ENCODE data around the gene GPRIN1. TPM values are rescaled to one million over a fixed set of nuclear protein-coding genes. Genes with fewer than 3 reads are reported as not detected.

The GPRIN1 gene
- total RNA-seq, 6 experiments from 2014 or later, result 0.05 to 0.99 (median 0.30) TPM

DNA sequence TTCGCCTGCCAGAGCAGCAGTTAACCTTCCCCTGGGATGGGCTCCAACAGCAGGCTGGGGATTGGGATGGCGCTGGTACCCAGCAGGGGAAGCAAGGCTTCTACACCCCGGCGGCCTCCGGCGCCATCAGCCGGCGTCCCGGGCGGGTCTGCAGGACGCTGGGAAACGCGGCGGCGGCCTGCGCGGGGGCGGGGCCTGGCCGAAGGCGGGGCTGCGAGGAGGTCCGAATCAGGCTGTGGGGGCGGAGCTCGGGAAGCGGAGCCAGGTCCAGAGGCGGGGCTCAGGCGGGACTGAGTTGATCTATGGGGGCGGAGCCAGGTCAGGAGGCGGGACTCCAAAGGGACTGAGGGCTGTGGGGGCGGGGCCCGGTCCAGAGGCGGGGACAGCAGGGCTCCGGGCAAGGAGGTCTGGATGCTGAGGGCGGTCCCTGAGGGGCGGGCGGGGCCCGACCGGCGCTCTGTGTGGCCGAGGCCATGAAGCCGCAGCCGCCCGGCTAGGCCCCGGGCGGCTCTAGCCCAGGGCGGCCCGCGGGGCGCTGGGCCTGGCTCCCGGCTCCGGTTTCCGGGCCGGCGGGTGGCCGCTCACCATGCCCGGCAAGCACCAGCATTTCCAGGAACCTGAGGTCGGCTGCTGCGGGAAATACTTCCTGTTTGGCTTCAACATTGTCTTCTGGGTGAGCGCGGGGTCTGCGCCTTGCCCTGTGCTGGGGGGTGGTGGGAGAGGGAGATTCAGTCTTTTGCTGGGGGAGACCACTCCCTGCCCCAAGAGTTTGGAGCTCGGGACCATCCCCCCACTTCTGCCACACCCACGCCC is 37.3 kb upstream of the GPRIN1 start, which contains the start of gene TSPAN17:
TSS of gene TSPAN17 (plus strand) at position 455 of the 813 bp plus-strand sequence. CDS start at position 587, 132 bp downstream.
- peak; percentile 69 for TF ChIP-seq POLR2A (IDR thresholded peaks at IDR 0.05)
- TF ChIP-seq, protein P1, sequence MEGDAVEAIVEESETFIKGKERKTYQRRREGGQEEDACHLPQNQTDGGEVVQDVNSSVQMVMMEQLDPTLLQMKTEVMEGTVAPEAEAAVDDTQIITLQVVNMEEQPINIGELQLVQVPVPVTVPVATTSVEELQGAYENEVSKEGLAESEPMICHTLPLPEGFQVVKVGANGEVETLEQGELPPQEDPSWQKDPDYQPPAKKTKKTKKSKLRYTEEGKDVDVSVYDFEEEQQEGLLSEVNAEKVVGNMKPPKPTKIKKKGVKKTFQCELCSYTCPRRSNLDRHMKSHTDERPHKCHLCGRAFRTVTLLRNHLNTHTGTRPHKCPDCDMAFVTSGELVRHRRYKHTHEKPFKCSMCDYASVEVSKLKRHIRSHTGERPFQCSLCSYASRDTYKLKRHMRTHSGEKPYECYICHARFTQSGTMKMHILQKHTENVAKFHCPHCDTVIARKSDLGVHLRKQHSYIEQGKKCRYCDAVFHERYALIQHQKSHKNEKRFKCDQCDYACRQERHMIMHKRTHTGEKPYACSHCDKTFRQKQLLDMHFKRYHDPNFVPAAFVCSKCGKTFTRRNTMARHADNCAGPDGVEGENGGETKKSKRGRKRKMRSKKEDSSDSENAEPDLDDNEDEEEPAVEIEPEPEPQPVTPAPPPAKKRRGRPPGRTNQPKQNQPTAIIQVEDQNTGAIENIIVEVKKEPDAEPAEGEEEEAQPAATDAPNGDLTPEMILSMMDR (IDR thresholded peaks at IDR 0.05), result peak in 3 of 4 donors; percentile 16 to 35 (median 31)
- no peaks in the 10 kb centered on the region for H3K36me3 ChIP-seq
- H3K4me3 ChIP-seq, result peak within 1 kb of the TSS; percentile 72 to 89 (median 74)
- peaks cover 0 to 10% (median 3%) of the 10 kb centered on the region in 4 donors for H3K4me1 ChIP-seq
- WGBS (ENCODE audit: insufficient coverage, low coverage, low lambda C conversion rate, missing lambda C conversion rate), result 0% methylated on average over 11 of the region's 63 CpGs
- H3K27me3 ChIP-seq, result no peaks in the 10 kb centered on the region
- intact Hi-C loops (cut with DNase I), result no loop called here
- ATAC-seq, result peak; percentile 96 to 98 (median 98)
- H3K9me3 ChIP-seq, result no peaks in the 10 kb centered on the region
- H3K27ac ChIP-seq, result peak within 1 kb of the TSS in 2 of 3 donors; percentile 33 to 57
- peak; percentile 100 for DNase-seq

DNA sequence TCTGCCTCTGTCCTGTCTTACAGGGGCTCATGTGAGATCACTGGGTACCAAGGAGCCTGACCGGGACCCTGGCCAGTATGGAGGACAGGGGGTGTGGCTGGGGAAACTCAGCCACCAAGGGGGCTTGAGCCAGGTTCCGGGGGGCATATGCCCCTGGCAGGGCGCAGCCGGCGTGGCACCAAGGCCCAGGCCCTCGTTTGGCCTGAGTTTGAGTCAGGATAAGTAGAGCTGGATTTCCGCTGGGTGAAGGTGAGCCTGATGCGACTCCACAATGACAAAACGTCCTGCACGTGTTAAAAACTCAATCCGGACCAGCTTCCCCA is 36.7 kb upstream of the GPRIN1 start:
- peak overlapping the region in 2 of 3 donors; percentile 33 to 57 for H3K27ac ChIP-seq
- no peaks in the 10 kb centered on the region for H3K36me3 ChIP-seq
- H3K27me3 ChIP-seq, result no peaks in the 10 kb centered on the region
- no peaks in the 10 kb centered on the region for H3K9me3 ChIP-seq
- peaks cover 0 to 10% (median 3%) of the 10 kb centered on the region in 4 donors for H3K4me1 ChIP-seq
- peak in 1 of 4 donors; percentile 4 for ATAC-seq
- TF ChIP-seq, protein P1 (IDR thresholded peaks at IDR 0.05), result no peak
- no peak for TF ChIP-seq POLR2A (IDR thresholded peaks at IDR 0.05)
- peak in 1 of 3 donors; percentile 42 for DNase-seq
- peak overlapping the region; percentile 39 to 89 (median 74) for H3K4me3 ChIP-seq
- WGBS (ENCODE audit: insufficient coverage, low coverage, low lambda C conversion rate, missing lambda C conversion rate), result no CpG with 5 or more reads among the region's 11 CpGs
- intact Hi-C loops (cut with DNase I), result no loop called here

DNA sequence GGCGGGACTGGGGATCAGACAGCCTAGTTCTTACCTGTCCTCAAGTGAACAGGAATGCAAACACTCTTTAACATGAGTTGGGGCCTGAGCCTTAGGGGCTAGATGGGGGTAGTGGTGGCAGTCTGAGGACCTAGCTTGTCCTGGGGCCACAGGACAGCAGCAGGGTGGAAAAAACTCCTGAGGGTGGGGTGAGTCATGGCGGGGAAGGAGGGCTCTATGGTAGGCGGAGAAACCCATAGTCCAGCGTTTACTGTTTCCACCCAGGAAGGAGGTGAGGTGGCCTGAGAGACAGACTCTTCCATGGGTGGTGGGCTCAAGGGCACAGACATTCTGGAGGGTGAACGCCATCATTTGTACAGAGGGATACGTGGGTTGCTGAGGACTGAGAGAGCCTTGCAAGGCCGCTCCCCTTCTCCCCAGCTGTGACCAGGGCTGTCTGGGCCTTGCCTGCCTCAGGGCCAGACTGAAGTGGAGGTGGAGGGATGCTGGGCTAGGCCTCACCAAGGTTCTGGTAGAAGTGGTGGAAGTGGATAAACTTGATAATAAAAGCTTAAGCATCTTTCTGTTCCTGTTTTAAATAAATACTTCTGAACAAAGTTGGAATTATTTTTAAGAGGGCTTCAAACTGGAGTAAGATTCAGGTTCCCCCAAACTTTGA is 36.2 kb upstream of the GPRIN1 start:
- peak overlapping the region in 1 of 3 donors; percentile 57 for H3K27ac ChIP-seq
- ATAC-seq (no peak), DNase-seq (no peak)
- intact Hi-C loops (cut with DNase I), result no loop called here
- H3K4me3 ChIP-seq, result no peak overlapping the region
- H3K9me3 ChIP-seq, result no peaks in the 10 kb centered on the region
- TF ChIP-seq, protein P1 (IDR thresholded peaks at IDR 0.05), result no peak
- no peak for TF ChIP-seq POLR2A (IDR thresholded peaks at IDR 0.05)
- H3K36me3 ChIP-seq, result no peaks in the 10 kb centered on the region
- 100% methylated on average over 1 of the region's 7 CpGs for WGBS (ENCODE audit: insufficient coverage, low coverage, low lambda C conversion rate, missing lambda C conversion rate)
- no peaks in the 10 kb centered on the region for H3K27me3 ChIP-seq
- peaks cover 0 to 10% (median 3%) of the 10 kb centered on the region in 4 donors for H3K4me1 ChIP-seq

DNA sequence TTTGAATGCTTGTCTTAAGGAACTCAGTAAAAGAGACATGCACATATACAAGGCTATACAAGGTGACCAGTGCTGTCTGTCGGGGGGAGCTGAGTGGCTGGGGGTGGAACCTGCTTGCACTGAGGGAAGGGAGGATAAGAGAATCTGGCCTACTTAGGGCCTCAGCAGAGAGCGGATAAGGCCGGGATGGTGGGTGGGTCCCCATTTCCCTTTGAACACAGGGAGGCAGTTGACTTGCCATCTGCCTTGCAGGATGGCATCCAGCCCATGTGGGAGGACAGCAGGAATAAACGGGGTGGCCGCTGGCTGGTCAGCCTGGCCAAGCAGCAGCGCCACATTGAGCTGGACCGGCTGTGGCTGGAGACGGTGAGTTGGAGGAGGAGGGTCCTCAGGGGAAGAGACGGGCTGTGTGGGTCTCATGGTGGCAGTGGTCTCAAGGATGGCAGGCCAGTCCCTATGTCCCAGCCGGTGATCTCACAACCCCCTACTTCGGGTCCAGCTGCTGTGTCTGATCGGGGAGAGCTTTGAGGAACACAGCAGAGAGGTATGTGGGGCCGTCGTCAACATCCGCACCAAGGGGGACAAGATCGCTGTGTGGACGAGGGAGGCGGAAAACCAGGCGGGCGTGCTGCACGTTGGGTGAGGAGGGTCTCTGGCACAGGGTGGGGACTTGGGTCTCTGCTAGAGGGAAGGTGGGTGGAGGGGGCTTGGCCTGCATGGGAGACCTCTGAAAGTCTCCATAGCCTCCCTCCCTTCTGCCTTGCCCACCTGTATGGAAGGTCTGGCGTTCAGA is 35.1 kb upstream of the GPRIN1 start:
- Histone ChIP-seq H3K27ac (no peak overlapping the region), H3K27me3 (no peaks in the 10 kb centered on the region), H3K4me3 (no peak overlapping the region), H3K4me1 (peaks cover 0 to 10% (median 3%) of the 10 kb centered on the region in 4 donors), H3K36me3 (no peaks in the 10 kb centered on the region), H3K9me3 (no peaks in the 10 kb centered on the region)
- 89% methylated on average over 11 of the region's 22 CpGs for WGBS (ENCODE audit: insufficient coverage, low coverage, low lambda C conversion rate, missing lambda C conversion rate)
- intact Hi-C loops (cut with DNase I), result no loop called here
- ATAC-seq (no peak), DNase-seq (no peak)
- no peak for TF ChIP-seq POLR2A (IDR thresholded peaks at IDR 0.05)
- TF ChIP-seq, protein P1 (IDR thresholded peaks at IDR 0.05), result no peak

All from right lobe of liver (tissue), 6 donors.